H9 (cell line): ENCODE results near the gene WSB1. TPM values are rescaled to one million over a fixed set of nuclear protein-coding genes. Genes with fewer than 3 reads are reported as not detected.

Experiments
- DNase-seq: peaks from one replicate; pipeline ENCODE4 v3.0.0-alpha.2; 2017
- H2AFZ ChIP-seq: one replicate; pipeline ENCODE4 v1.6.1; 2013; ENCODE audit warnings: mild to moderate bottlenecking, low read length, control low read depth, moderate library complexity
- H2AK5ac ChIP-seq: 2 replicates; pipeline ENCODE4 v1.6.1; 2013; ENCODE audit warnings: low read length, control low read depth, mixed read lengths; ENCODE audit not compliant: insufficient read length
- H2BK120ac ChIP-seq: one replicate; pipeline ENCODE4 v1.6.1; 2013; ENCODE audit warnings: low read depth, mild to moderate bottlenecking, low read length, control low read depth, inconsistent platforms; ENCODE audit not compliant: poor library complexity, severe bottlenecking
- H2BK12ac ChIP-seq: 2 replicates; pipeline ENCODE4 v1.6.1; 2013; ENCODE audit warnings: low read length, control low read depth, mixed read lengths, low read depth; ENCODE audit not compliant: insufficient read length
- H2BK15ac ChIP-seq: 2 replicates; pipeline ENCODE4 v1.6.1; 2013; ENCODE audit warnings: low read depth, low read length, control low read depth
- H2BK20ac ChIP-seq: one replicate; pipeline ENCODE4 v1.6.1; 2013; ENCODE audit warnings: low read depth, mild to moderate bottlenecking, low read length, control low read depth, inconsistent platforms; ENCODE audit not compliant: poor library complexity, severe bottlenecking
- H2BK5ac ChIP-seq: 2 replicates; pipeline ENCODE4 v1.6.1; 2013; ENCODE audit warnings: low read length, control low read depth, mixed read lengths; ENCODE audit not compliant: insufficient read length
- H3K14ac ChIP-seq: 2 replicates; pipeline ENCODE4 v1.6.1; 2013; ENCODE audit warnings: low read length, control low read depth; ENCODE audit not compliant: insufficient read depth
- H3K18ac ChIP-seq: 2 replicates; pipeline ENCODE4 v1.6.1; 2013; ENCODE audit warnings: low read depth, mild to moderate bottlenecking, mixed read lengths, low read length, control low read depth; ENCODE audit not compliant: insufficient read length
- H3K23ac ChIP-seq: 2 replicates; pipeline ENCODE4 v1.6.1; 2013; ENCODE audit warnings: low read length, control low read depth, mixed read lengths, low read depth; ENCODE audit not compliant: insufficient read length
- H3K23me2 ChIP-seq: 2 replicates; pipeline ENCODE4 v1.6.1; 2013; ENCODE audit warnings: low read depth, mild to moderate bottlenecking, mixed read lengths, low read length, control low read depth; ENCODE audit not compliant: insufficient read length, poor library complexity, severe bottlenecking
- H3K27ac ChIP-seq: 2 replicates; pipeline ENCODE4 v1.5.1; 2013; ENCODE audit warnings: low read length, control low read depth, mixed read lengths, low read depth; ENCODE audit not compliant: insufficient read length
- H3K27me3 ChIP-seq: 2 replicates; pipeline ENCODE4 v1.6.1; 2013; ENCODE audit warnings: low read length, control low read depth, inconsistent platforms; ENCODE audit not compliant: insufficient read depth
- H3K4ac ChIP-seq: 2 replicates; pipeline ENCODE4 v1.6.1; 2013; ENCODE audit warnings: low read depth, mild to moderate bottlenecking, control low read depth, inconsistent platforms, low read length, moderate library complexity
- H3K4me1 ChIP-seq: 2 replicates; pipeline ENCODE4 v1.6.1; 2013; ENCODE audit warnings: low read length, control low read depth, inconsistent platforms; ENCODE audit not compliant: insufficient read depth
- H3K4me2 ChIP-seq: 2 replicates; pipeline ENCODE4 v1.6.1; 2013; ENCODE audit warnings: low read length, control low read depth, mixed read lengths; ENCODE audit not compliant: insufficient read length, insufficient read depth
- H3K56ac ChIP-seq: 2 replicates; pipeline ENCODE4 v1.6.1; 2013; ENCODE audit warnings: low read depth, mild to moderate bottlenecking, mixed read lengths, low read length, control low read depth; ENCODE audit not compliant: insufficient read length
- H3K79me1 ChIP-seq: 2 replicates; pipeline ENCODE4 v1.6.1; 2013; ENCODE audit warnings: low read depth, mild to moderate bottlenecking, moderate library complexity, low read length, control low read depth, inconsistent platforms; ENCODE audit not compliant: insufficient read depth, poor library complexity, severe bottlenecking
- H3K79me2 ChIP-seq: 2 replicates; pipeline ENCODE4 v1.6.1; 2013; ENCODE audit warnings: low read length, control low read depth, inconsistent platforms; ENCODE audit not compliant: insufficient read depth
- H3K9ac ChIP-seq: 2 replicates; pipeline ENCODE4 v1.6.1; 2013; ENCODE audit warnings: low read length, control low read depth, mixed read lengths; ENCODE audit not compliant: insufficient read length; ENCODE audit errors: extremely low read depth
- H3K9me3 ChIP-seq: one replicate; pipeline ENCODE4 v1.6.1; 2013; ENCODE audit warnings: low read depth, low read length, inconsistent platforms; ENCODE audit not compliant: control insufficient read depth
- H3T11ph ChIP-seq: one replicate; pipeline ENCODE4 v1.6.1; 2013; ENCODE audit warnings: mild to moderate bottlenecking, low read length, control low read depth, inconsistent platforms
- H4K20me1 ChIP-seq: one replicate; pipeline ENCODE4 v1.6.1; 2013; ENCODE audit not compliant: control insufficient read depth, insufficient read length, insufficient read depth
- H4K5ac ChIP-seq: 2 replicates; pipeline ENCODE4 v1.6.1; 2013; ENCODE audit warnings: low read depth, mild to moderate bottlenecking, mixed read lengths, low read length, control low read depth; ENCODE audit not compliant: insufficient read length
- H4K8ac ChIP-seq: replicated peaks from 2 replicates; pipeline ENCODE4 v1.6.1; 2013; ENCODE audit warnings: low read length, control low read depth, mixed read lengths, low read depth; ENCODE audit not compliant: insufficient read length
- H4K91ac ChIP-seq: 2 replicates; pipeline ENCODE4 v1.6.1; 2013; ENCODE audit warnings: low read depth, mild to moderate bottlenecking, moderate library complexity, mixed read lengths, low read length, control low read depth; ENCODE audit not compliant: insufficient read length
- H3K27ac Mint-ChIP-seq, 3 experiments: 2 replicates in 2 of 3; 3 replicates in 1 of 3; pipeline ENCODE4 v1.8.0; 2020 to 2021; ENCODE audit warnings: mixed read lengths in 3 of 3, mild to moderate bottlenecking in 1 of 3, moderate library complexity in 1 of 3
- H3K27me3 Mint-ChIP-seq: 2 replicates; pipeline ENCODE4 v1.8.0; 2021; ENCODE audit warnings: low read depth, mild to moderate bottlenecking, moderate library complexity, mixed read lengths
- H3K36me3 Mint-ChIP-seq, 3 experiments: 2 replicates in 2 of 3; 3 replicates in 1 of 3; pipeline ENCODE4 v1.8.0; 2020 to 2021; ENCODE audit warnings: low read depth in 3 of 3, mixed read lengths in 3 of 3; ENCODE audit not compliant: insufficient read depth in 1 of 3
- H3K4me1 Mint-ChIP-seq, 2 experiments: 2 replicates each; pipeline ENCODE4 v1.8.0; 2020; ENCODE audit warnings: mixed read lengths in 2 of 2
- H3K4me3 Mint-ChIP-seq, 2 experiments: 2 replicates in 1 of 2; 3 replicates in 1 of 2; pipeline ENCODE4 v1.8.0; 2020 to 2021; ENCODE audit warnings: mild to moderate bottlenecking in 2 of 2, mixed read lengths in 2 of 2, moderate library complexity in 1 of 2
- H3K9me3 Mint-ChIP-seq, 2 experiments: 2 replicates in 1 of 2; 3 replicates in 1 of 2; pipeline ENCODE4 v1.8.0; 2020; ENCODE audit warnings: mild to moderate bottlenecking in 2 of 2, mixed read lengths in 2 of 2, moderate library complexity in 1 of 2
- WGBS: extraction: QIAGEN DNeasy Blood & Tissue Kit; methylation state at CpG from one replicate; pipeline ENCODE4 v1.1.7; 2013; ENCODE audit warnings: missing lambda C conversion rate, low lambda C conversion rate, mixed read lengths; ENCODE audit not compliant: insufficient read length; ENCODE audit errors: extremely low coverage; 5-methylcytosine and 5-hydroxymethylcytosine counted together
- total RNA-seq: library from RNA; stranded (reverse); gene quantifications from 2 replicates; pipeline ENCODE4 v1.2.1, GENCODE V29; 2021
- TF ChIP-seq, protein P1 (sequence below): fragments of 200-600 bp; sonication (generic); conservative IDR thresholded peaks from 3 replicates; pipeline ENCODE4 v1.8.0; 2021; ENCODE audit warnings: antibody characterized with exemption, mild to moderate bottlenecking

The WSB1 gene
- total RNA-seq, 1 experiment from 2014 or later: 187 TPM

DNA sequence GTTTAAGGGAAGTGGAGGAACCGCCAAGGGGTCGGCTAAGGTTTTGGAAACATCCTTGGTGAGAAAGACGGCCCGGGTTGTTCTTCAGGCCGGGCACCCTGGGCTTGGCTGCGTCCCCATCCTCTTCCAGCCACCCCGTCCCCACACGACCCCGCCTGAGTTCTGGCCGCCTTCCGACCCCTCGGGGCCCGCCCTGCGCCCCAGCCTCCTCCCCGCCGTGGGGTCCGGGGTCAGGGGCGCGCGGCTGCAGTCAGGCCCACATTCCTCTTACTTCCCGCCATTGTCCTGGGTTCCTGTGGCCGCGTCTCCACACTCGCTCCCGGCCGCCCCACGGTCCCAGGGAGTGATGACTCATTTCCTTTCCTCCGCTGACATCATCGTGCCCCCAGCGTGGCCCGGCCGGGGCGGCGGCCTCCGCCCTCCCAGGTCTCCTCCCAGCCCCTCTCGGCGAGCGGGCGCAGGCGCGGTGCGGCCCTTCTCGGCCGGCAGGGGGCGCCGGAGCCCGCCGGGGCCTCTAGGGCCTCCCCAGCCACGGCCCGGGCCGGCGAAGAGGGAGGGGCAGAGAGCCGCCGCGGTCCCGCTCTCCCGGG is 59.6 kb downstream of the WSB1 start:
- Mint-ChIP-seq H3K27me3 (peaks cover 6% of the 10 kb centered on the region), H3K4me3 (peak overlapping the region; percentile 89 to 90), H3K36me3 (peaks cover 1 to 13% (median 2%) of the 10 kb centered on the region in 3 experiments; a peak in 3 of 7 replicates), H3K4me1 (peaks cover 14 to 16% of the 10 kb centered on the region in 2 experiments), H3K27ac (peak overlapping the region in 2 of 3 experiments; percentile 80 to 99; a peak in 3 of 7 replicates), H3K9me3 (no peaks in the 10 kb centered on the region; a peak in 2 of 5 replicates)
- Histone ChIP-seq H4K91ac (no peak overlapping the region), H3K27ac (no peak overlapping the region), H3K9me3 (no peaks in the 10 kb centered on the region), H2BK120ac (no peak overlapping the region), H2AFZ (no peak overlapping the region), H3K79me2 (no peaks in the 10 kb centered on the region), H3K56ac (no peak overlapping the region), H3K4me2 (peak overlapping the region; percentile 56), H4K8ac (no peak overlapping the region), H4K5ac (no peak overlapping the region), H3K23ac (no peak overlapping the region), H2BK20ac (no peak overlapping the region), H3K14ac (peak overlapping the region; percentile 94; the same call in 1 of the 2 replicates), H3K27me3 (no peaks in the 10 kb centered on the region), H3K9ac (peak overlapping the region; percentile 64), H2BK12ac (no peak overlapping the region), H2BK5ac (no peak overlapping the region), H3K79me1 (no peaks in the 10 kb centered on the region), H3K18ac (peak overlapping the region; percentile 95), H3K4ac (no peak overlapping the region; the same call in 1 of the 2 replicates), H3T11ph (no peak overlapping the region), H2AK5ac (no peak overlapping the region), H2BK15ac (no peak overlapping the region), H3K23me2 (peaks cover 8% of the 10 kb centered on the region), H4K20me1 (no peaks in the 10 kb centered on the region), H3K4me1 (no peaks in the 10 kb centered on the region)
- peak; percentile 94 for DNase-seq
- TF ChIP-seq, protein P1, sequence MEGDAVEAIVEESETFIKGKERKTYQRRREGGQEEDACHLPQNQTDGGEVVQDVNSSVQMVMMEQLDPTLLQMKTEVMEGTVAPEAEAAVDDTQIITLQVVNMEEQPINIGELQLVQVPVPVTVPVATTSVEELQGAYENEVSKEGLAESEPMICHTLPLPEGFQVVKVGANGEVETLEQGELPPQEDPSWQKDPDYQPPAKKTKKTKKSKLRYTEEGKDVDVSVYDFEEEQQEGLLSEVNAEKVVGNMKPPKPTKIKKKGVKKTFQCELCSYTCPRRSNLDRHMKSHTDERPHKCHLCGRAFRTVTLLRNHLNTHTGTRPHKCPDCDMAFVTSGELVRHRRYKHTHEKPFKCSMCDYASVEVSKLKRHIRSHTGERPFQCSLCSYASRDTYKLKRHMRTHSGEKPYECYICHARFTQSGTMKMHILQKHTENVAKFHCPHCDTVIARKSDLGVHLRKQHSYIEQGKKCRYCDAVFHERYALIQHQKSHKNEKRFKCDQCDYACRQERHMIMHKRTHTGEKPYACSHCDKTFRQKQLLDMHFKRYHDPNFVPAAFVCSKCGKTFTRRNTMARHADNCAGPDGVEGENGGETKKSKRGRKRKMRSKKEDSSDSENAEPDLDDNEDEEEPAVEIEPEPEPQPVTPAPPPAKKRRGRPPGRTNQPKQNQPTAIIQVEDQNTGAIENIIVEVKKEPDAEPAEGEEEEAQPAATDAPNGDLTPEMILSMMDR: peak; percentile 96
- WGBS: no CpG with 5 or more reads among the region's 57 CpGs
